Measurements from ENCODE around the gene GIMAP5.

- no peak for TF ChIP-seq GATA3 (IDR thresholded peaks at IDR 0.05; ENCODE audit: low read depth, low read length)
- TF ChIP-seq GATA2 (IDR thresholded peaks at IDR 0.05; ENCODE audit: low read depth, low read length) = no peak
These were observed 16.0 kb downstream of the GIMAP5 start for GRCh38 chr7:150753239-150753638.

Measured in SH-SY5Y (cell line).